Neural progenitor cell (in vitro differentiated cells): ENCODE data around the gene NAPSA.

Experiments
- EZH2phosphoT487 ChIP-seq: fragments of 200-600 bp; sonication (generic); IDR thresholded peaks from 2 replicates; pipeline ENCODE4 v1.6.1; 2017; ENCODE audit warnings: antibody characterized with exemption
- TF ChIP-seq, protein P1 (sequence below): fragments of 200-600 bp; sonication (generic); IDR thresholded peaks from 2 replicates; pipeline ENCODE4 v1.5.1; 2017; ENCODE audit warnings: antibody characterized with exemption, mild to moderate bottlenecking

GRCh38 chr19:50356691-50357177 lies 8.7 kb downstream of the NAPSA start:
- no peak for TF ChIP-seq EZH2phosphoT487
- TF ChIP-seq, protein P1, sequence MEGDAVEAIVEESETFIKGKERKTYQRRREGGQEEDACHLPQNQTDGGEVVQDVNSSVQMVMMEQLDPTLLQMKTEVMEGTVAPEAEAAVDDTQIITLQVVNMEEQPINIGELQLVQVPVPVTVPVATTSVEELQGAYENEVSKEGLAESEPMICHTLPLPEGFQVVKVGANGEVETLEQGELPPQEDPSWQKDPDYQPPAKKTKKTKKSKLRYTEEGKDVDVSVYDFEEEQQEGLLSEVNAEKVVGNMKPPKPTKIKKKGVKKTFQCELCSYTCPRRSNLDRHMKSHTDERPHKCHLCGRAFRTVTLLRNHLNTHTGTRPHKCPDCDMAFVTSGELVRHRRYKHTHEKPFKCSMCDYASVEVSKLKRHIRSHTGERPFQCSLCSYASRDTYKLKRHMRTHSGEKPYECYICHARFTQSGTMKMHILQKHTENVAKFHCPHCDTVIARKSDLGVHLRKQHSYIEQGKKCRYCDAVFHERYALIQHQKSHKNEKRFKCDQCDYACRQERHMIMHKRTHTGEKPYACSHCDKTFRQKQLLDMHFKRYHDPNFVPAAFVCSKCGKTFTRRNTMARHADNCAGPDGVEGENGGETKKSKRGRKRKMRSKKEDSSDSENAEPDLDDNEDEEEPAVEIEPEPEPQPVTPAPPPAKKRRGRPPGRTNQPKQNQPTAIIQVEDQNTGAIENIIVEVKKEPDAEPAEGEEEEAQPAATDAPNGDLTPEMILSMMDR: no peak
